HG02759 (cell line): Measurements from ENCODE around the gene RGL3.
"Not testable (repeated sequence)": the region's sequence is repeated elsewhere in the genome, so short reads cannot be mapped to it uniquely, and the experiment has no call there.

ENCODE experiments used
- ATAC-seq: cut with Tn5 transposase; IDR thresholded peaks from one replicate; pipeline ENCODE4 v1.9.1; 2021; ENCODE audit warnings: mild to moderate bottlenecking, moderate library complexity; ENCODE audit not compliant: unreplicated experiment

RGL3 gene

GRCh38 chr19:11364296-11364904 lies 54.7 kb downstream of the RGL3 start:
- no peak for ATAC-seq

- ATAC-seq: no peak
Observed at GRCh38 chr19:11363881-11364280, 55.2 kb downstream of the RGL3 start.

GRCh38 chr19:11361771-11362731 lies 57.1 kb downstream of the RGL3 start:
- no peak for ATAC-seq

GRCh38 chr19:11361037-11361770 lies 57.9 kb downstream of the RGL3 start:
- no peak for ATAC-seq

- no peak for ATAC-seq
Observed at GRCh38 chr19:11359421-11359820, 59.7 kb downstream of the RGL3 start.

GRCh38 chr19:11356676-11357550 lies 62.2 kb downstream of the RGL3 start:
- ATAC-seq: no peak

GRCh38 chr19:11356074-11356397 lies 63.1 kb downstream of the RGL3 start:
- ATAC-seq: no peak

- peak; percentile 65 for ATAC-seq
Observed at GRCh38 chr19:11355160-11356073, 63.7 kb downstream of the RGL3 start, which contains the start of gene PLPPR2. Gene PLPPR2, plus strand, starts transcription at chr19:11355432. Its CDS starts 2,242 bp downstream, at chr19:11357674.

- not testable (repeated sequence) for ATAC-seq
Observed at GRCh38 chr19:11354102-11354501, 65.0 kb downstream of the RGL3 start.

GRCh38 chr19:11349171-11349570 lies 69.9 kb downstream of the RGL3 start:
- ATAC-seq: no peak

GRCh38 chr19:11347546-11348039 lies 71.5 kb downstream of the RGL3 start:
- ATAC-seq: no peak

- ATAC-seq: peak; percentile 92
Observed at GRCh38 chr19:11346104-11346940, 72.8 kb downstream of the RGL3 start, which contains the start of the genes CCDC159 and TMEM205. Gene CCDC159, plus strand, starts transcription at chr19:11346519. Its CDS starts 88 bp downstream, at chr19:11346607. Gene TMEM205, minus strand, starts transcription at chr19:11346268. Its CDS starts 649 bp downstream, at chr19:11345619.

GRCh38 chr19:11345122-11345803 lies 73.9 kb downstream of the RGL3 start:
- ATAC-seq: no peak
